Suprapubic skin (tissue), 4 donors: ENCODE results near the gene CYP26B1. TPM values are rescaled to one million over a fixed set of nuclear protein-coding genes. Genes with fewer than 3 reads are reported as not detected.

ENCODE experiments used
- DNase-seq, 2 donors: peaks; one replicate each; pipeline ENCODE4 v3.0.0-alpha.2; 2019; ENCODE audit warnings: low spot score in 2 of 2
- H3K27ac ChIP-seq: fragments of 200-600 bp; sonication (generic); one replicate; pipeline ENCODE4 v1.5.1; 2019
- H3K27me3 ChIP-seq: fragments of 200-600 bp; sonication (generic); one replicate; pipeline ENCODE4 v1.5.1; 2019
- H3K36me3 ChIP-seq: fragments of 200-600 bp; sonication (generic); one replicate; pipeline ENCODE4 v1.5.1; 2019
- H3K4me1 ChIP-seq: fragments of 200-600 bp; sonication (generic); one replicate; pipeline ENCODE4 v1.5.1; 2019
- H3K4me3 ChIP-seq: fragments of 200-600 bp; sonication (generic); one replicate; pipeline ENCODE4 v1.5.1; 2019; ENCODE audit warnings: mild to moderate bottlenecking
- H3K9me3 ChIP-seq: fragments of 200-600 bp; sonication (generic); one replicate; pipeline ENCODE4 v1.5.1; 2019
- EP300 ChIP-seq: sonication (generic); formaldehyde crosslinking; IDR thresholded peaks from one replicate; pipeline ENCODE4 v1.6.1; 2017; ENCODE audit warnings: antibody characterized with exemption
- POLR2A ChIP-seq, 2 donors: fragments of 450-650 bp; IDR thresholded peaks; one replicate each; pipeline ENCODE4 v1.6.1; 2017; ENCODE audit warnings: antibody characterized with exemption in 2 of 2, mild to moderate bottlenecking in 2 of 2, moderate library complexity in 2 of 2
- POLR2AphosphoS5 ChIP-seq, 3 donors: sonication (generic); formaldehyde crosslinking; IDR thresholded peaks; one replicate each; pipeline ENCODE4 v1.6.1; 2017; ENCODE audit warnings: antibody characterized with exemption in 3 of 3
- WGBS: methylation state at CpG from one replicate; pipeline ENCODE4 v1.1.5; 2018; 5-methylcytosine and 5-hydroxymethylcytosine counted together
- total RNA-seq, 4 donors: library from RNA; depleted of rRNA; stranded (reverse); fragments of >200 nt; gene quantifications; one replicate each; pipeline ENCODE4 v1.1.0, GENCODE V29; 2016
- TF ChIP-seq, protein P1 (sequence below), 2 donors: fragments of 200-600 bp in 1 of 2; fragments of 450-650 bp in 1 of 2; sonication (generic) in 1 of 2; IDR thresholded peaks; one replicate each; pipeline ENCODE4 v1.5.1; 2016 to 2019; ENCODE audit warnings: antibody characterized with exemption in 2 of 2, mild to moderate bottlenecking in 1 of 2, moderate library complexity in 1 of 2

Gene CYP26B1
- total RNA-seq, 4 donors from 2014 or later: 53.3 to 83.3 (median 67.7) TPM

DNA sequence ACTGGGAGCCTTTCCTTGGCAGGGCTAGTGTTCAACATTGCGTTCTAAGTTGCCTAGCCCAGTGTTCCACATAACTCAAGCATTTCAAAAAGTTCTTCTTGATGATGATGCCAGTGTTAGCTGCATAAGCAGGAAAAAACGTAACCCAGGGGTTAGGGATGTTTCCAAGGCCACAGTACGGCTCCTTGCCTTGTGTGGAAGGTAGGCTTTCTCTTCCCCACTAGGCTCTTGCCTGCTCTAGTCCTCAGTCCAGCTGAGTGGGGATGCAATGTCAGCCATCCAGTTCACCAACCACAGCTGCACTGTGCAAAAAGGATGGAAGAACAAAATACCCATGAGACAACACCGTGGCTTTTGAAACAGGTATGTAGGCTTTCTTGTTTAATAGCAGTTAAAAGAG, 28.0 kb upstream of the CYP26B1 start:
- H3K4me3 ChIP-seq: no peak overlapping the region
- no peaks in the 10 kb centered on the region for H3K4me1 ChIP-seq
- no peaks in the 10 kb centered on the region for H3K27me3 ChIP-seq
- no peak for DNase-seq
- TF ChIP-seq POLR2AphosphoS5 (IDR thresholded peaks at IDR 0.05): no peak
- TF ChIP-seq, protein P1, sequence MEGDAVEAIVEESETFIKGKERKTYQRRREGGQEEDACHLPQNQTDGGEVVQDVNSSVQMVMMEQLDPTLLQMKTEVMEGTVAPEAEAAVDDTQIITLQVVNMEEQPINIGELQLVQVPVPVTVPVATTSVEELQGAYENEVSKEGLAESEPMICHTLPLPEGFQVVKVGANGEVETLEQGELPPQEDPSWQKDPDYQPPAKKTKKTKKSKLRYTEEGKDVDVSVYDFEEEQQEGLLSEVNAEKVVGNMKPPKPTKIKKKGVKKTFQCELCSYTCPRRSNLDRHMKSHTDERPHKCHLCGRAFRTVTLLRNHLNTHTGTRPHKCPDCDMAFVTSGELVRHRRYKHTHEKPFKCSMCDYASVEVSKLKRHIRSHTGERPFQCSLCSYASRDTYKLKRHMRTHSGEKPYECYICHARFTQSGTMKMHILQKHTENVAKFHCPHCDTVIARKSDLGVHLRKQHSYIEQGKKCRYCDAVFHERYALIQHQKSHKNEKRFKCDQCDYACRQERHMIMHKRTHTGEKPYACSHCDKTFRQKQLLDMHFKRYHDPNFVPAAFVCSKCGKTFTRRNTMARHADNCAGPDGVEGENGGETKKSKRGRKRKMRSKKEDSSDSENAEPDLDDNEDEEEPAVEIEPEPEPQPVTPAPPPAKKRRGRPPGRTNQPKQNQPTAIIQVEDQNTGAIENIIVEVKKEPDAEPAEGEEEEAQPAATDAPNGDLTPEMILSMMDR (IDR thresholded peaks at IDR 0.05): no peak
- TF ChIP-seq EP300: no peak
- no peak for TF ChIP-seq POLR2A (IDR thresholded peaks at IDR 0.05)
- no peak overlapping the region for H3K27ac ChIP-seq
- no peaks in the 10 kb centered on the region for H3K9me3 ChIP-seq
- 77% methylated on average over 4 of the region's 4 CpGs for WGBS
- peaks cover 44% of the 10 kb centered on the region for H3K36me3 ChIP-seq

DNA sequence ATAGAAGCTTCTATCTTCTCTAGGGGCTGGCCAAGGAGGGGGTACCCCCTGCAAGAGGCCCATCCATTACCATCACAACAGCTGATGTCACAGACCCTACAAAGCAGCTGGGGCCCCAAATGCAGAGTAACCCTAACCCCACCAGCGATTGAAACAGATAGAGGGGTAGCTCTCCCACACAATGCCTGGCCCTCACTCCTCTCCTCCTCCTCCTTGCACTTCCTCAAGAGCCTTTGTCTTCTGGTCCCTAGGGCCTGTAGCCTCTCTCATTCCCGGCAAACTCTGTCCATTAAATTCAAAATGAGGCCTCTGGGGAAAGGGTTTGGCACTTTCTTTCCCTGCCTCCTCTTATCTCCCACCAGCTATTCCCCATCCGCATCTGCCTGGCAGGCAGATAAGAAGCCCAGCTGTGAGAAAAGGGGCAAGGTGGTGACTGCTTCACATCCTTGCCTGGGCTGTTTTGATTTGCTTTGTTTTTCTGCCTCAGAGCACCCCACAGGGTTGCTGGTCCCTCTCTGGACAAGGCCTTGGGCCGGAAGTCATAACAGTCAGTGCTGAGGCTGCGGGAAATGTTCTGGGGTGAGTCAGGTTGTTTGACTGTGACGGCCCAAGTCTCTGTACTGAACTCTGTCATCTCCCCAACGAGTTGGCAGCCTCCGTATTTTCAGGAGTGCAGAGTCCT, 26.1 kb upstream of the CYP26B1 start:
- no peaks in the 10 kb centered on the region for H3K4me1 ChIP-seq
- no peak overlapping the region for H3K4me3 ChIP-seq
- DNase-seq: no peak
- 69% methylated on average over 8 of the region's 8 CpGs for WGBS
- H3K36me3 ChIP-seq: peaks cover 36% of the 10 kb centered on the region
- no peaks in the 10 kb centered on the region for H3K9me3 ChIP-seq
- TF ChIP-seq EP300 (no peak), POLR2A (IDR thresholded peaks at IDR 0.05) (no peak), POLR2AphosphoS5 (IDR thresholded peaks at IDR 0.05) (no peak)
- TF ChIP-seq, protein P1 (IDR thresholded peaks at IDR 0.05): no peak
- no peaks in the 10 kb centered on the region for H3K27me3 ChIP-seq
- H3K27ac ChIP-seq: no peak overlapping the region

DNA sequence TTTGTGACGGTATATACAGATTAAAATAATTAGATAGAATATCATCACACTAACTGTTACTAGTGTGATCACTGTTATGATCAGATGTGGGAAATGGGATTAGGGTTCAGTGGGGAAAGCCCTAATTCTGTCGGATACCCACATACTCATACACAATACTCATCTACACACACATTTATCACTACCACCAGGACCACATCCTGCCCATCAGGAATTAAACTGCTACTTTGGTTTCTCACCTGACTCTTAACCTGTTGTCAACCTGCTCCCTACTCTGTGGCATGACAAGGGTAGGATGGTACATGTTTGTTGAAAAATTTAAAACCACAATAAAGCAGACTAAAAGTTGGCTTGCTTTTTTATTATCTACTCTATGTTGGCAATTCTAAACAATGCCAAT, 24.8 kb upstream of the CYP26B1 start:
- H3K27ac ChIP-seq: no peak overlapping the region
- peaks cover 22% of the 10 kb centered on the region for H3K36me3 ChIP-seq
- DNase-seq: no peak
- H3K9me3 ChIP-seq: no peaks in the 10 kb centered on the region
- 95% methylated on average over 2 of the region's 2 CpGs for WGBS
- no peaks in the 10 kb centered on the region for H3K27me3 ChIP-seq
- no peaks in the 10 kb centered on the region for H3K4me1 ChIP-seq
- TF ChIP-seq POLR2AphosphoS5 (IDR thresholded peaks at IDR 0.05) (no peak), EP300 (no peak), POLR2A (IDR thresholded peaks at IDR 0.05) (no peak)
- TF ChIP-seq, protein P1 (IDR thresholded peaks at IDR 0.05): no peak
- H3K4me3 ChIP-seq: no peak overlapping the region

DNA sequence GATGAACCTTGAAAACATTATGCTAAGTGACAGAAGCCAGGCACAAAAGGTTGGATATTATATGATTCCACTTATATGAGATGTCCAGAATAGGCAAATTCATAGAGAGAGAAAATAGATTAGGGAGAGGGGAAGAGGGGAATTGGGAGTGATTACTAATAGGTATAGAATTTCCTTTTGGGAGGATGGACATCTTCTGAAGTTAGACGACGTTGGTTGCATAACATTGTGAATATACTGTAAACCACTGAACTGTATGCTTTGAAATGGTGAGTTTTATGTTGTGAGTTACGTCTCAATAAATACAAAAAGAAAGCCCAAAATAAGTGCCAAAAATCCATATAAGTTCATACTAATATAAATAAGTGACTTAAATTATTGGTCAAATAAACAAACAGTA, 18.6 kb upstream of the CYP26B1 start:
- Histone ChIP-seq H3K4me1 (no peaks in the 10 kb centered on the region), H3K36me3 (no peaks in the 10 kb centered on the region), H3K27me3 (no peaks in the 10 kb centered on the region), H3K27ac (no peak overlapping the region), H3K9me3 (no peaks in the 10 kb centered on the region), H3K4me3 (no peak overlapping the region)
- TF ChIP-seq EP300 (no peak), POLR2A (IDR thresholded peaks at IDR 0.05) (no peak), POLR2AphosphoS5 (IDR thresholded peaks at IDR 0.05) (no peak)
- TF ChIP-seq, protein P1 (IDR thresholded peaks at IDR 0.05): no peak
- WGBS: 90% methylated on average over 3 of the region's 3 CpGs
- no peak for DNase-seq

DNA sequence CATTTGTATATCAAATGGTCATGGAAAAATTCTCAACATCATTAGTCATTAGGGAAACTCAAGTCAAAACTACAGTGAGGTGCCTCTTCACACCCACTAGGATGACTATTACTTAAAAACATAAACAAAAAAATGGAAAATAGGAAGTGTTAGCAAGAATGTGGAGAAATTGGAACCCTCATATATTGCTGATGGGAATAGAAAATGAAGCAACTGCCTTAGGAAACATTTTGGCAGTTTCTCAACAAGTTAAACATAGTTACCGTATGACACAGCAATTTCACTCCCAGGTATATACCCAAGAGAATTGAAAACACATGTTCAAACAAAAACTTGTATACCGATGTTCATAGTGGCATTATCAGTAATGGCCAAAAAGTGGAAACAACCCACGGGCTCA, 18.1 kb upstream of the CYP26B1 start:
- Histone ChIP-seq H3K4me3 (no peak overlapping the region), H3K4me1 (no peaks in the 10 kb centered on the region), H3K36me3 (no peaks in the 10 kb centered on the region), H3K27ac (no peak overlapping the region), H3K9me3 (no peaks in the 10 kb centered on the region), H3K27me3 (no peaks in the 10 kb centered on the region)
- TF ChIP-seq EP300 (no peak), POLR2AphosphoS5 (IDR thresholded peaks at IDR 0.05) (no peak), POLR2A (IDR thresholded peaks at IDR 0.05) (no peak)
- TF ChIP-seq, protein P1 (IDR thresholded peaks at IDR 0.05): no peak
- 44% methylated on average over 3 of the region's 3 CpGs for WGBS
- no peak for DNase-seq
